Colonic mucosa (tissue), 4 donors: ENCODE data around the gene ARSI. TPM values are rescaled to one million over a fixed set of nuclear protein-coding genes. Genes with fewer than 3 reads are reported as not detected.

ENCODE experiments used
- DNase-seq: peaks from one replicate; pipeline ENCODE4 v3.0.0-alpha.2; 2020
- H3K27ac ChIP-seq: fragments of 200-600 bp; one replicate; pipeline ENCODE4 v1.8.0; 2021
- H3K27me3 ChIP-seq: fragments of 200-600 bp; one replicate; pipeline ENCODE4 v1.8.0; 2021
- H3K36me3 ChIP-seq: fragments of 200-600 bp; one replicate; pipeline ENCODE4 v1.8.0; 2021
- H3K4me1 ChIP-seq: fragments of 200-600 bp; one replicate; pipeline ENCODE4 v1.8.0; 2021; ENCODE audit warnings: mild to moderate bottlenecking
- H3K4me3 ChIP-seq: fragments of 200-600 bp; one replicate; pipeline ENCODE4 v1.8.0; 2021
- H3K9ac ChIP-seq, 2 donors: one replicate each; pipeline ENCODE4 v1.7.0; 2013; ENCODE audit warnings: control low read depth in 2 of 2, low read depth in 2 of 2, low read length in 2 of 2
- H3K9me3 ChIP-seq: fragments of 200-600 bp; one replicate; pipeline ENCODE4 v1.8.0; 2021
- CTCF ChIP-seq: fragments of 200-600 bp; IDR thresholded peaks from one replicate; pipeline ENCODE4 v1.8.0; 2022; ENCODE audit warnings: antibody characterized with exemption, mild to moderate bottlenecking
- intact Hi-C: fragments of 100-400 bp; cut with DNase I; formaldehyde crosslinking; loops from one replicate; pipeline ENCODE4 v1.14.1; 2022
- total RNA-seq, 2 donors: library from RNA; stranded (reverse); fragmentation: NEBNext Ultra II Directional in 1 of 2; extraction: Animal tissue kit (Norgen Biotek cat#: 25700) in 1 of 2; gene quantifications; one replicate each; pipeline ENCODE4 v1.2.1, GENCODE V29; 2021
- donor health status: healthy.
- donor health status: DM: no; HTN: no; CAD: no.
- donor health status: DM: no; HTN: no; CAD: no.

Gene ARSI
- total RNA-seq, 2 donors from 2014 or later = 0.17 to 0.69 TPM

GRCh38 chr5:150341331-150341730 lies 38.6 kb upstream of the ARSI start:
- H3K9ac ChIP-seq = no peak overlapping the region
- no peak for TF ChIP-seq CTCF
- H3K27me3 ChIP-seq = no peaks in the 10 kb centered on the region
- H3K27ac ChIP-seq = no peak overlapping the region
- H3K9me3 ChIP-seq = no peaks in the 10 kb centered on the region
- intact Hi-C loops = loop anchor here (5.0 kb wide), 1 partner anchor 209 kb away; no protein-coding TSS in a partner anchor
- DNase-seq = no peak
- H3K4me1 ChIP-seq = no peaks in the 10 kb centered on the region
- H3K36me3 ChIP-seq = no peaks in the 10 kb centered on the region
- H3K4me3 ChIP-seq = no peak overlapping the region

- Histone ChIP-seq H3K4me1 (no peaks in the 10 kb centered on the region), H3K27me3 (no peaks in the 10 kb centered on the region), H3K4me3 (no peak overlapping the region), H3K9me3 (no peaks in the 10 kb centered on the region), H3K27ac (no peak overlapping the region), H3K36me3 (no peaks in the 10 kb centered on the region), H3K9ac (no peak overlapping the region)
- TF ChIP-seq CTCF = no peak
- DNase-seq = no peak
- intact Hi-C loops = loop anchor here (5.0 kb wide), 1 partner anchor 208 kb away; no protein-coding TSS in a partner anchor
Observed at GRCh38 chr5:150340614-150341255, 38.0 kb upstream of the ARSI start.

GRCh38 chr5:150339841-150340240 lies 37.1 kb upstream of the ARSI start:
- Histone ChIP-seq H3K4me1 (no peaks in the 10 kb centered on the region), H3K27me3 (no peaks in the 10 kb centered on the region), H3K27ac (no peak overlapping the region), H3K9me3 (no peaks in the 10 kb centered on the region), H3K9ac (no peak overlapping the region), H3K4me3 (no peak overlapping the region), H3K36me3 (no peaks in the 10 kb centered on the region)
- no peak for DNase-seq
- TF ChIP-seq CTCF = no peak
- intact Hi-C loops = loop anchor here (5.0 kb wide), 1 partner anchor 208 kb away; no protein-coding TSS in a partner anchor

- intact Hi-C loops = no loop called here
- Histone ChIP-seq H3K9ac (no peak overlapping the region), H3K4me3 (no peak overlapping the region), H3K36me3 (no peaks in the 10 kb centered on the region), H3K27ac (no peak overlapping the region), H3K4me1 (no peaks in the 10 kb centered on the region), H3K27me3 (no peaks in the 10 kb centered on the region), H3K9me3 (no peaks in the 10 kb centered on the region)
- no peak for DNase-seq
- no peak for TF ChIP-seq CTCF
Observed at GRCh38 chr5:150339165-150339564, 36.5 kb upstream of the ARSI start.

- Histone ChIP-seq H3K36me3 (no peaks in the 10 kb centered on the region), H3K4me3 (no peak overlapping the region), H3K27me3 (no peaks in the 10 kb centered on the region), H3K27ac (no peak overlapping the region), H3K9me3 (no peaks in the 10 kb centered on the region), H3K9ac (no peak overlapping the region), H3K4me1 (no peaks in the 10 kb centered on the region)
- intact Hi-C loops = no loop called here
- TF ChIP-seq CTCF = no peak
- no peak for DNase-seq
Observed at GRCh38 chr5:150338546-150338945, 35.8 kb upstream of the ARSI start.
